ENCODE results near the gene SLC30A10. TPM values are rescaled to one million over a fixed set of nuclear protein-coding genes. Genes with fewer than 3 reads are reported as not detected.
"Not testable (repeated sequence)": the region's sequence is repeated elsewhere in the genome, so short reads cannot be mapped to it uniquely, and the experiment has no call there.

The SLC30A10 gene
- total RNA-seq, 1 donor from 2014 or later, result not detected

DNA sequence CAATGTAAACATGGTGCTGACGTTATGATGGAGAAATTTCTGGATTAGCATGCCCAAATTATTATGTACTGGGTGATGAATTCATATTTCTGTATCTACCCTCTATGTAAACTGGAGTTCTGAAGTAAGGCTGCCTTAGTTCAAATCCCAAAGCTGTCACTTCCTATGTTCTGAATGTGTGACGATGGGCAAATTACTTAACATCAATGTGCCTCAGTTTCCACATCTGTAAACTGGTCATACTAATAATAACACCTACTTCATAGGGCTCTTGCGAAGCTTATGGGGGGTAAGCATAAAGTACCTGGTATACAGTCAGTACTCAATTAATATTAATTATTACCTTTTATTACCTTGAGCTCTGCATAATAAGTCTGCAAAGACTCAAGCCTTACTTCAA lies 45.6 kb downstream of the SLC30A10 start:
- Mint-ChIP-seq H3K27me3 (ENCODE audit: unreplicated experiment) (no peaks in the 10 kb centered on the region), H3K9me3 (ENCODE audit: unreplicated experiment) (no peaks in the 10 kb centered on the region), H3K27ac (ENCODE audit: unreplicated experiment) (no peak overlapping the region), H3K4me1 (ENCODE audit: unreplicated experiment) (peaks cover 11% of the 10 kb centered on the region), H3K4me3 (ENCODE audit: unreplicated experiment) (no peak overlapping the region), H3K36me3 (ENCODE audit: low read depth, unreplicated experiment) (peaks cover 4% of the 10 kb centered on the region)
- TF ChIP-seq, protein P1, sequence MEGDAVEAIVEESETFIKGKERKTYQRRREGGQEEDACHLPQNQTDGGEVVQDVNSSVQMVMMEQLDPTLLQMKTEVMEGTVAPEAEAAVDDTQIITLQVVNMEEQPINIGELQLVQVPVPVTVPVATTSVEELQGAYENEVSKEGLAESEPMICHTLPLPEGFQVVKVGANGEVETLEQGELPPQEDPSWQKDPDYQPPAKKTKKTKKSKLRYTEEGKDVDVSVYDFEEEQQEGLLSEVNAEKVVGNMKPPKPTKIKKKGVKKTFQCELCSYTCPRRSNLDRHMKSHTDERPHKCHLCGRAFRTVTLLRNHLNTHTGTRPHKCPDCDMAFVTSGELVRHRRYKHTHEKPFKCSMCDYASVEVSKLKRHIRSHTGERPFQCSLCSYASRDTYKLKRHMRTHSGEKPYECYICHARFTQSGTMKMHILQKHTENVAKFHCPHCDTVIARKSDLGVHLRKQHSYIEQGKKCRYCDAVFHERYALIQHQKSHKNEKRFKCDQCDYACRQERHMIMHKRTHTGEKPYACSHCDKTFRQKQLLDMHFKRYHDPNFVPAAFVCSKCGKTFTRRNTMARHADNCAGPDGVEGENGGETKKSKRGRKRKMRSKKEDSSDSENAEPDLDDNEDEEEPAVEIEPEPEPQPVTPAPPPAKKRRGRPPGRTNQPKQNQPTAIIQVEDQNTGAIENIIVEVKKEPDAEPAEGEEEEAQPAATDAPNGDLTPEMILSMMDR (IDR thresholded peaks at IDR 0.05; ENCODE audit: unreplicated experiment), result no peak
- no peak for DNase-seq (ENCODE audit: low spot score)

DNA sequence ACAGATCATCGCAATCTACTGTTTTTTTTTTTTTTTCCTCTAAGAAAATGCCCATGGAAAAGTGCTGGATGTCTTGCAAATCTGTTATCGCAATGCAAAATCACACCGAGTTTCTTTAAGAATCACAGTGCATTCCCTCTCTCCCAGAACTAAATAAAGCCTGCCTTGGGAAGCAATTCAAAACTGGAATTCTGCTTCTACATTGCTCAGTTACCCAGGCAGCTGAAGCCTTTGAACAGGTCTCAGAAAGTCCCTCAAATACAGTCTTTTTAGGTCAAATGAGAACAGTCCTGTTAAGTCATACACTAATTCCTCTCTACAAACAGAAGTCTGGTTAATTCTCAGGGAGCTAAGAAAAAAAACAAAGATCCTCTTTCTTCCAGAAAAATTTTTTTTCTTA lies 46.3 kb downstream of the SLC30A10 start:
- H3K4me3 Mint-ChIP-seq (ENCODE audit: unreplicated experiment), result no peak overlapping the region
- TF ChIP-seq, protein P1 (IDR thresholded peaks at IDR 0.05; ENCODE audit: unreplicated experiment), result no peak
- no peaks in the 10 kb centered on the region for H3K27me3 Mint-ChIP-seq (ENCODE audit: unreplicated experiment)
- no peak for DNase-seq (ENCODE audit: low spot score)
- H3K9me3 Mint-ChIP-seq (ENCODE audit: unreplicated experiment), result no peaks in the 10 kb centered on the region
- H3K4me1 Mint-ChIP-seq (ENCODE audit: unreplicated experiment), result peaks cover 11% of the 10 kb centered on the region
- H3K36me3 Mint-ChIP-seq (ENCODE audit: low read depth, unreplicated experiment), result peaks cover 4% of the 10 kb centered on the region
- H3K27ac Mint-ChIP-seq (ENCODE audit: unreplicated experiment), result no peak overlapping the region

DNA sequence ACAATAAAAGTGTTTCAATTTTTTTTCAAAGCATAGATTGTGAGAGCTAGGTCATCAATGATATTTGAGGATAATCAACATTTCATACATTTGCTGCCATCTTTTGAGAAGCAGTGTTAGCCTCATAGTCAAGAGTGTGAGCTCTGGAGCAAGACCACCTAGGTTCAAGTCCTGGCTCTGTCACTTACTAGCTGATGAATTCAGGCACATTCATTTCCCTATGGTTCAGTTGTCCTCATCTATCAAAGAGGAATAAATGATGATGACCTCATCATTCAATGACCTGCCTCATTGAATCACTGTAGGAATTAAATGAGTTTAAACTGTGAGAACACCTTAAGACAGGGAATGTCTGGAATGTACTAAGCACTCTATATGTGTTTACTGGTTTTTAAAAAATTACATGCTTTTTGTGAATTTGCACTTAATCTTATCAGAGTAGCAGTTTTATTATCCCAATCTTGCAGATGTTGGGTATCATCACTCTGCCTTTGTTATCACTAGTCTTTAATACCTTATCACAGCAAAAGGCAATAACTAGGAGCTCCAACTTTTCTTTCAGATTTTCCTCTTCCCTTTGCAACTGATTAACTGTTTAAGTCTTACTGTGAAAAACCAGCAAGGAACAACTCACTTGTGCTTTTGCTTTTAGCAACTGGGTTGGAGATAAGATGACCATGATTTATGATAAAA lies 47.4 kb downstream of the SLC30A10 start:
- Mint-ChIP-seq H3K27ac (ENCODE audit: unreplicated experiment) (no peak overlapping the region), H3K36me3 (ENCODE audit: low read depth, unreplicated experiment) (no peaks in the 10 kb centered on the region), H3K4me3 (ENCODE audit: unreplicated experiment) (no peak overlapping the region), H3K4me1 (ENCODE audit: unreplicated experiment) (peaks cover 11% of the 10 kb centered on the region), H3K27me3 (ENCODE audit: unreplicated experiment) (no peaks in the 10 kb centered on the region), H3K9me3 (ENCODE audit: unreplicated experiment) (no peaks in the 10 kb centered on the region)
- no peak for DNase-seq (ENCODE audit: low spot score)
- TF ChIP-seq, protein P1 (IDR thresholded peaks at IDR 0.05; ENCODE audit: unreplicated experiment), result no peak

DNA sequence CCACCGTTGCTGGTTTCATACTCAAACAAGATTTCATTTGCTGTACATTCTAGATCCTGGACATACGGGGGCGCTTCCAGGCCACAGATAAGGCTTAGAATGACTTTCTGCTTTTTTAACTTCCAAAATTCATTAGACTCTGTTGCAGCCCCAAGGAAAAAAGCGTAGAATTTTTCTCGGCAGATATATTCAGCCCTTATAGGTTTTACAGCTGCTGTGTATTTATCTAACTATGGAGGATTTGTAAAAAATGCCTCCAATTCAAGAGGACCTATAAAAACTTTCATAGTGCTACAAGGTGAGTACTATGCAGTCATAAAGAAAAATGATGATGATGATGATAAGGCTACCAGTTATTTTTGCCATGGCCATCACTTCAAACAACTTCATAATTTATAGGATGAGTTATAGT lies 51.6 kb downstream of the SLC30A10 start:
- no peak overlapping the region for H3K4me3 Mint-ChIP-seq (ENCODE audit: unreplicated experiment)
- no peaks in the 10 kb centered on the region for H3K36me3 Mint-ChIP-seq (ENCODE audit: low read depth, unreplicated experiment)
- no peak overlapping the region for H3K27ac Mint-ChIP-seq (ENCODE audit: unreplicated experiment)
- H3K27me3 Mint-ChIP-seq (ENCODE audit: unreplicated experiment), result no peaks in the 10 kb centered on the region
- no peak for DNase-seq (ENCODE audit: low spot score)
- no peaks in the 10 kb centered on the region for H3K9me3 Mint-ChIP-seq (ENCODE audit: unreplicated experiment)
- TF ChIP-seq, protein P1 (IDR thresholded peaks at IDR 0.05; ENCODE audit: unreplicated experiment), result no peak
- H3K4me1 Mint-ChIP-seq (ENCODE audit: unreplicated experiment), result peaks cover 7% of the 10 kb centered on the region

- H3K9me3 Mint-ChIP-seq (ENCODE audit: unreplicated experiment), result no peaks in the 10 kb centered on the region
- H3K4me3 Mint-ChIP-seq (ENCODE audit: unreplicated experiment), result no peak overlapping the region
- TF ChIP-seq, protein P1 (IDR thresholded peaks at IDR 0.05; ENCODE audit: unreplicated experiment), result no peak
- peaks cover 6% of the 10 kb centered on the region for H3K4me1 Mint-ChIP-seq (ENCODE audit: unreplicated experiment)
- H3K36me3 Mint-ChIP-seq (ENCODE audit: low read depth, unreplicated experiment), result no peaks in the 10 kb centered on the region
- no peaks in the 10 kb centered on the region for H3K27me3 Mint-ChIP-seq (ENCODE audit: unreplicated experiment)
- no peak for DNase-seq (ENCODE audit: low spot score)
- no peak overlapping the region for H3K27ac Mint-ChIP-seq (ENCODE audit: unreplicated experiment)
These were observed 52.5 kb downstream of the SLC30A10 start for GRCh38 chr1:219875860-219876259.

- H3K9me3 Mint-ChIP-seq (ENCODE audit: unreplicated experiment); H3K36me3 Mint-ChIP-seq (ENCODE audit: low read depth, unreplicated experiment); H3K27me3 Mint-ChIP-seq (ENCODE audit: unreplicated experiment); DNase-seq (ENCODE audit: low spot score); H3K4me1 Mint-ChIP-seq (ENCODE audit: unreplicated experiment); H3K4me3 Mint-ChIP-seq (ENCODE audit: unreplicated experiment); H3K27ac Mint-ChIP-seq (ENCODE audit: unreplicated experiment): not testable (repeated sequence)
These were observed 55.8 kb downstream of the SLC30A10 start for GRCh38 chr1:219872538-219872937.

Measured in endothelial cell (in vitro differentiated cells).